ENCODE measurements around the gene SPC25. TPM values are rescaled to one million over a fixed set of nuclear protein-coding genes. Genes with fewer than 3 reads are reported as not detected.

Gene SPC25
- total and polyA plus RNA-seq, 10 of the 15 experiments (the other 5 are each of a cell fraction or from before 2014, with no cell fraction given), result 18.7 to 61.5 (median 32.0) TPM

DNA sequence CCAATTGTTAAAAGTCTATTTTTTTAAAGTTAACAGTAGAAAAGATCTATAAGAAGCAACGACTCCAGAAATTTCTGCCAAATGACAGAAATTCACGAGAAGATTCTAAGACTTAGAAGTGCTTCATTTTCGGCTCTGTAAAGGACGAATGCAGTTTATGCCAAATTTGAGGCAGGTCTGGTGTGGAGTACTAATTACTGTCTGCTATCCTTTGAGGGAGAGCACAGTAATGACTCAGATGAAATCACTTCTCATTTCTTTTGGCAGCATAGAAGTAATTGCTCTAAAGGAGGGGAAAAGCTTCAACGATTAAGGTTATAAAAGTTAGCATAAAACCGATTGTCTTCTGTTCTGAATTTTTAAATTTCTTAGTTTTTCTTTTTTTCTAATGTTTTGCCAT lies 22.2 kb upstream of the SPC25 start:
- TF ChIP-seq ATF7 (IDR thresholded peaks at IDR 0.05; ENCODE audit: low read depth) (no peak), JUNB (IDR thresholded peaks at IDR 0.05) (no peak), RFX5 (IDR thresholded peaks at IDR 0.05; ENCODE audit: low read depth, low read length) (no peak), ZNF24 (IDR thresholded peaks at IDR 0.05) (no peak), POU2F2 (IDR thresholded peaks at IDR 0.05; ENCODE audit: borderline replicate concordance, low read depth, low read length) (no peak), SPI1 (IDR thresholded peaks at IDR 0.05; ENCODE audit: borderline replicate concordance, insufficient read depth, low read depth, low read length) (no peak), SMAD1 (IDR thresholded peaks at IDR 0.05; ENCODE audit: low read depth, partially characterized antibody) (no peak), SMAD5 (IDR thresholded peaks at IDR 0.05; ENCODE audit: low read depth) (no peak), DPF2 (IDR thresholded peaks at IDR 0.05) (no peak), ZBTB4 (CRISPR knock-in tag; IDR thresholded peaks at IDR 0.05) (no peak), EP300 (IDR thresholded peaks at IDR 0.05; ENCODE audit: borderline replicate concordance in 1 of 2, control insufficient read depth in 1 of 2, low read depth in 2 of 2, low read length in 2 of 2) (no peak), GABPA (IDR thresholded peaks at IDR 0.05; ENCODE audit: low read depth) (no peak)
- TF ChIP-seq, protein P1, sequence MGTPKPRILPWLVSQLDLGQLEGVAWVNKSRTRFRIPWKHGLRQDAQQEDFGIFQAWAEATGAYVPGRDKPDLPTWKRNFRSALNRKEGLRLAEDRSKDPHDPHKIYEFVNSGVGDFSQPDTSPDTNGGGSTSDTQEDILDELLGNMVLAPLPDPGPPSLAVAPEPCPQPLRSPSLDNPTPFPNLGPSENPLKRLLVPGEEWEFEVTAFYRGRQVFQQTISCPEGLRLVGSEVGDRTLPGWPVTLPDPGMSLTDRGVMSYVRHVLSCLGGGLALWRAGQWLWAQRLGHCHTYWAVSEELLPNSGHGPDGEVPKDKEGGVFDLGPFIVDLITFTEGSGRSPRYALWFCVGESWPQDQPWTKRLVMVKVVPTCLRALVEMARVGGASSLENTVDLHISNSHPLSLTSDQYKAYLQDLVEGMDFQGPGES (IDR thresholded peaks at IDR 0.05), result no peak
- TF ChIP-seq, protein P2, sequence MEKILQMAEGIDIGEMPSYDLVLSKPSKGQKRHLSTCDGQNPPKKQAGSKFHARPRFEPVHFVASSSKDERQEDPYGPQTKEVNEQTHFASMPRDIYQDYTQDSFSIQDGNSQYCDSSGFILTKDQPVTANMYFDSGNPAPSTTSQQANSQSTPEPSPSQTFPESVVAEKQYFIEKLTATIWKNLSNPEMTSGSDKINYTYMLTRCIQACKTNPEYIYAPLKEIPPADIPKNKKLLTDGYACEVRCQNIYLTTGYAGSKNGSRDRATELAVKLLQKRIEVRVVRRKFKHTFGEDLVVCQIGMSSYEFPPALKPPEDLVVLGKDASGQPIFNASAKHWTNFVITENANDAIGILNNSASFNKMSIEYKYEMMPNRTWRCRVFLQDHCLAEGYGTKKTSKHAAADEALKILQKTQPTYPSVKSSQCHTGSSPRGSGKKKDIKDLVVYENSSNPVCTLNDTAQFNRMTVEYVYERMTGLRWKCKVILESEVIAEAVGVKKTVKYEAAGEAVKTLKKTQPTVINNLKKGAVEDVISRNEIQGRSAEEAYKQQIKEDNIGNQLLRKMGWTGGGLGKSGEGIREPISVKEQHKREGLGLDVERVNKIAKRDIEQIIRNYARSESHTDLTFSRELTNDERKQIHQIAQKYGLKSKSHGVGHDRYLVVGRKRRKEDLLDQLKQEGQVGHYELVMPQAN (conservative IDR thresholded peaks at IDR 0.05), result no peak
- TF ChIP-seq, protein P3, sequence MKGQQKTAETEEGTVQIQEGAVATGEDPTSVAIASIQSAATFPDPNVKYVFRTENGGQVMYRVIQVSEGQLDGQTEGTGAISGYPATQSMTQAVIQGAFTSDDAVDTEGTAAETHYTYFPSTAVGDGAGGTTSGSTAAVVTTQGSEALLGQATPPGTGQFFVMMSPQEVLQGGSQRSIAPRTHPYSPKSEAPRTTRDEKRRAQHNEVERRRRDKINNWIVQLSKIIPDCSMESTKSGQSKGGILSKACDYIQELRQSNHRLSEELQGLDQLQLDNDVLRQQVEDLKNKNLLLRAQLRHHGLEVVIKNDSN (IDR thresholded peaks at IDR 0.05; ENCODE audit: borderline replicate concordance, extremely low read length, insufficient read depth, low read depth, low read length), result no peak
- no peak for DNase-seq (ENCODE audit: low read depth, low spot score)
- in situ Hi-C loops (cut with MboI), result loop anchor here (5.0 kb wide), 1 partner anchor 565 kb away; no protein-coding TSS in a partner anchor
- ChIA-PET POLR2A (no interaction called here), SMC1A (ENCODE audit: uncharacterized antibody, unreplicated experiment) (no interaction called here), RAD21 (ENCODE audit: unreplicated experiment) (no interaction called here), CTCF (interaction anchor here (0.8 kb wide), 1 partner anchor 9 kb away, joined by 4 read pairs; no protein-coding TSS in a partner anchor)
- WGBS (ENCODE audit: insufficient coverage, insufficient replicate concordance, low lambda C conversion rate, missing lambda C conversion rate), result 19% methylated on average over 6 of the region's 6 CpGs
- no peak for FAIRE-seq
- no peak for ATAC-seq
- H3K36me3 ChIP-seq (ENCODE audit: control insufficient read depth in 2 of 2, insufficient read depth in 2 of 2, low read length in 1 of 2), result no peaks in the 10 kb centered on the region
- no peaks in the 10 kb centered on the region for H3K4me1 ChIP-seq (ENCODE audit: control insufficient read depth, insufficient read depth, low read length)
- H4K20me1 ChIP-seq (ENCODE audit: control insufficient read depth, insufficient read depth), result no peaks in the 10 kb centered on the region
- no TSS peak for BruUV-seq (replicated peaks)
- no peaks in the 10 kb centered on the region for H3K9me3 ChIP-seq (replicated peaks; ENCODE audit: control insufficient read depth, insufficient read depth, low read length)
- no peak overlapping the region for H3K27ac ChIP-seq (ENCODE audit: control insufficient read depth, insufficient read depth)
- no peak overlapping the region for H3K4me3 ChIP-seq
- no peaks in the 10 kb centered on the region for H3K79me2 ChIP-seq (ENCODE audit: control insufficient read depth, insufficient read depth, low read length)
- intact Hi-C loops (cut with micrococcal nuclease; ENCODE audit: unreplicated experiment), result no loop called here
- H3K27me3 ChIP-seq (replicated peaks in 1 of 2; ENCODE audit: control insufficient read depth in 2 of 2, insufficient read depth in 2 of 2, low read length in 1 of 2), result peaks cover 5 to 11% of the 10 kb centered on the region in 2 experiments; a peak in 3 of 4 replicates
- no peak overlapping the region for H3K9ac ChIP-seq (ENCODE audit: control insufficient read depth, insufficient read depth, low read length)
- no peak overlapping the region for H3K4me2 ChIP-seq (ENCODE audit: control insufficient read depth, insufficient read depth)
- no peak overlapping the region for H2AFZ ChIP-seq (ENCODE audit: control insufficient read depth, low read depth, low read length)
